Cardiac fibroblast (primary cell): Measurements from ENCODE around the gene CCDC83.

Experiments used
- DNase-seq, 2 donors: peaks; one replicate each; pipeline versions ENCODE4 v3.0.0 to v3.0.0-alpha.2; 2010; ENCODE audit warnings: low read depth in 2 of 2
- H3K4me3 ChIP-seq, 2 donors: replicated peaks in 1 of 2; 1 replicate in 1 of 2; 2 replicates in 1 of 2; pipeline ENCODE4 v1.5.1; 2011; ENCODE audit warnings: low read depth in 2 of 2, low read length in 2 of 2, mild to moderate bottlenecking in 2 of 2, moderate library complexity in 1 of 2
- TF ChIP-seq, protein P1 (sequence below): IDR thresholded peaks from one replicate; pipeline ENCODE4 v1.5.1; 2011; ENCODE audit warnings: low read depth, mild to moderate bottlenecking, low read length, inconsistent platforms

Gene CCDC83

DNA sequence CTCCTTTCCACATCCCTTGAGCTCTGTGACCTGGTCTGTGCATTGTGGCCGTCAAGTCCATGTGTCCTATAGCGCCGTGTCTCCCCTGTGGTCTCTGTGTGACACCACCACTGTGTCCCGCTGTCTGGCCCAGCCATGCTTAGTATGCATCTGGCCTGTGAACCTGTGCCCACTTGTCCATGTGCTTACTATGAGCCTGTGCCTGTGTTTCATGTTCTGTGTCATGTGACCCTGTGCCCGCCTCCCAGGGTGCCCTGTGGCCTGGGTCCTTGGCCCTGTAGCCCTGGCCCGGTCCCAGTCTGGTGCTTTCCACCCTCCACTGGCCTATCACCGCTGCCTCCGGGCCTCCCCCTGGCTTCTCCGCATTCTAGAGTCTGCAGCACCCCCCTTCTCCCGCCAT lies 80.6 kb downstream of the CCDC83 start:
- H3K4me3 ChIP-seq = no peak overlapping the region
- TF ChIP-seq, protein P1, sequence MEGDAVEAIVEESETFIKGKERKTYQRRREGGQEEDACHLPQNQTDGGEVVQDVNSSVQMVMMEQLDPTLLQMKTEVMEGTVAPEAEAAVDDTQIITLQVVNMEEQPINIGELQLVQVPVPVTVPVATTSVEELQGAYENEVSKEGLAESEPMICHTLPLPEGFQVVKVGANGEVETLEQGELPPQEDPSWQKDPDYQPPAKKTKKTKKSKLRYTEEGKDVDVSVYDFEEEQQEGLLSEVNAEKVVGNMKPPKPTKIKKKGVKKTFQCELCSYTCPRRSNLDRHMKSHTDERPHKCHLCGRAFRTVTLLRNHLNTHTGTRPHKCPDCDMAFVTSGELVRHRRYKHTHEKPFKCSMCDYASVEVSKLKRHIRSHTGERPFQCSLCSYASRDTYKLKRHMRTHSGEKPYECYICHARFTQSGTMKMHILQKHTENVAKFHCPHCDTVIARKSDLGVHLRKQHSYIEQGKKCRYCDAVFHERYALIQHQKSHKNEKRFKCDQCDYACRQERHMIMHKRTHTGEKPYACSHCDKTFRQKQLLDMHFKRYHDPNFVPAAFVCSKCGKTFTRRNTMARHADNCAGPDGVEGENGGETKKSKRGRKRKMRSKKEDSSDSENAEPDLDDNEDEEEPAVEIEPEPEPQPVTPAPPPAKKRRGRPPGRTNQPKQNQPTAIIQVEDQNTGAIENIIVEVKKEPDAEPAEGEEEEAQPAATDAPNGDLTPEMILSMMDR = no peak
- DNase-seq = no peak

GRCh38 chr11:85937835-85938234 lies 82.7 kb downstream of the CCDC83 start:
- TF ChIP-seq, protein P1 = no peak
- no peak overlapping the region for H3K4me3 ChIP-seq
- DNase-seq = no peak

GRCh38 chr11:85939099-85940015 lies 84.2 kb downstream of the CCDC83 start:
- DNase-seq = no peak
- H3K4me3 ChIP-seq = no peak overlapping the region
- TF ChIP-seq, protein P1 = no peak

GRCh38 chr11:85941380-85941973 lies 86.3 kb downstream of the CCDC83 start:
- TF ChIP-seq, protein P1 = peak; percentile 82
- peak; percentile 84 to 88 for DNase-seq
- no peak overlapping the region for H3K4me3 ChIP-seq

DNA sequence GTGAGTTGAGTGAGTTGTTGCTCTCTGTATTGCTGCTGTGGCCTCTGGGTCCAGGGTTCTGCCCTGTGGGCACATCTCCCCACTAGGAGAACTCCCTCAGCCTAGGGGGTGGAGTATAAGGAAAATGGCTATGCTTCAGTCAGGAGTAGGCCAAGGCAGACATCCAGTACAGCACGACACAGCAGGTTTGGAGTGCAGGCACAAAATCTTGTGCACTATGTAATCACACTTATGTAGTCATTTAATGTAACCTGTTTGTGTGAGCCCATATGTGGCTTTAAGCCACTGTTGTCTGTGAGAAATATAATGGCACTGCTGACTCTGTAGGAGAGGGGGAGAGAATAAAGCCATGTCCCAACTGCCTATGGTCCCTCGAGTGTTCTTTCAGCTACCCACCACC lies 90.1 kb downstream of the CCDC83 start:
- H3K4me3 ChIP-seq = no peak overlapping the region
- TF ChIP-seq, protein P1 = no peak
- no peak for DNase-seq

GRCh38 chr11:85945788-85946187 lies 90.6 kb downstream of the CCDC83 start:
- TF ChIP-seq, protein P1 = no peak
- DNase-seq = no peak
- no peak overlapping the region for H3K4me3 ChIP-seq
